ENCODE results near the gene CELF1.
"Not testable (repeated sequence)": the region's sequence is repeated elsewhere in the genome, so short reads cannot be mapped to it uniquely, and the experiment has no call there.

The CELF1 gene

DNA sequence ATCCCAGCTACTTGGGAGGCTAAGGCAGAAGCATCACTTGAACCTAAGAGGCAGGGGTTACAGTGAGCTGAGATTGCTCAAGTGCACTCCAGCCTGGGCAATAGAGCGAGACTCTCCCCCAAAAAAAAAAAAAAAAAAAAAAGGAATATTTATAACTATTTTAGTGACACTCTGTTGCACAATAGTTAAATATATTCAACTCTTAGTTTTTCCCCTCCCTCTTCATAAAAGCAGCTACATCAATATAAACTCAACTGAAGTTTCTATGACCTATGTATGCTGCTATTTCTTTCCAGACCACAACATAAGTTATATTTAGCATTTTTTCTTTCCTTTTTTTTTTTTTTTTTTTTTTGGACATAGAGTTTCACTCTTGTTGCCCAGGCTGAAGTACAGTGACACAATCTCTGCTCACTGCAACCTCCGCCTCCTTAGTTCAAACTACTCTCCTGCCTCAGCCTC, 19.2 kb downstream of the CELF1 start:
- ChIA-PET CTCF (interaction anchor here (0.6 to 15.9 kb wide), 9 partner anchors 9 to 503 kb away, joined by 3 to 125 read pairs (median 4); partner anchors contain the start of gene CELF1), POLR2A (interaction anchor here (0.6 kb wide), 1 partner anchor 79 kb away, joined by 8 read pairs; no protein-coding TSS in a partner anchor)
- TF ChIP-seq CTCF (IDR thresholded peaks at IDR 0.05; ENCODE audit: control extremely low read depth, extremely low read depth, low read depth, missing control alignments) = no peak
- no peak for DNase-seq (ENCODE audit: extremely low spot score)

- no peak for TF ChIP-seq CTCF (IDR thresholded peaks at IDR 0.05; ENCODE audit: control extremely low read depth, extremely low read depth, low read depth, missing control alignments)
- no peak for DNase-seq (ENCODE audit: extremely low spot score)
- ChIA-PET POLR2A (interaction anchor here (0.6 kb wide), 2 partner anchors 10 to 80 kb away, joined by 5 to 8 read pairs; no protein-coding TSS in a partner anchor), CTCF (interaction anchor here (0.5 to 15.9 kb wide), 8 partner anchors 8 to 891 kb away, joined by 3 to 125 read pairs (median 4); partner anchors contain the start of gene CELF1)
Measured at GRCh38 chr11:47532597-47533213, 20.2 kb downstream of the CELF1 start.

DNA sequence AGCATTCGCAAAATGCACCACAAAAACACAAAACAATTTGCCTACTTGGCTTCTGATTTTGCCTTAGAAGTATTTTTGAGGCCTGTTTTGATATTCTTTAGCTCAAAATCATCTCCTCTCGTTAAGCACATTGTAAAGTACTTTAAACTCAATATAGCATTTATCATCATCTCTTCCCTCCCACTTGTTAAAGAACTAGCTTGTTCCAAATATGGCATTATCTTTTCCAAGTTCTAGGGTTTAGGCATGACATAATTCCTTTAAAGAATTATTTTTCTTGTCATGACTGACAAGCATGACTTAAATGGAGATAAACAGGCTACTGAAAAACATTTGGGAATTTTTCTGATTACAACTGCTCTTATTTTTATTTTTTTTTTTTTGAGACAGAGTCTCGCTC, 21.3 kb downstream of the CELF1 start:
- TF ChIP-seq CTCF (IDR thresholded peaks at IDR 0.05; ENCODE audit: control extremely low read depth, extremely low read depth, low read depth, missing control alignments) = no peak
- DNase-seq (ENCODE audit: extremely low spot score) = no peak
- ChIA-PET CTCF (interaction anchor here (1.0 to 15.9 kb wide), 6 partner anchors 9 to 60 kb away, joined by 3 to 125 read pairs (median 5); partner anchors contain the start of gene CELF1), POLR2A (no interaction called here)

- CTCF ChIA-PET = interaction anchor here (1.5 to 15.9 kb wide), 2 partner anchors 13 to 22 kb away, joined by 5 to 125 read pairs; partner anchors contain the start of gene CELF1
- DNase-seq (ENCODE audit: extremely low spot score); POLR2A ChIA-PET: not testable (repeated sequence)
Measured at GRCh38 chr11:47530721-47531120, 22.2 kb downstream of the CELF1 start.

DNA sequence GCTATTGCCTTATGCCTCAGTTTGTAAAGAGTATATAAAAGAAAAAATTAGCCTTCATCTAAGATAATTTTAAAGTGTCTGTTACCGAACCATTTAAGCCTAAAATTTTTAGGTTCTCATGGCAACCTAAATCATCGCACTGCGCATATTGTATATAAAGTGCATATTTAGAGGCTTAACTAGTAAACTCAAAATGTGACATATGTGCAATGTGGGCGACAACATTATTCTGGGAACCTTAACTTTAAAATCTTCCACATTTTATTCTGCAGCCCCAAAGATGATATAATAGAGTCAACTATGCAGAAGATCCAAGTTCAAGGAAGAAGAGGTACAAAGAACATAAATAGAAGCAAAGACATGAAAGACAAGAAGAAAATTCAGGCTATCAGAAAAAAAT, 23.0 kb downstream of the CELF1 start:
- DNase-seq (ENCODE audit: extremely low spot score) = no peak
- CTCF ChIA-PET = interaction anchor here (1.4 to 15.9 kb wide), 2 partner anchors 15 to 22 kb away, joined by 3 to 125 read pairs; partner anchors contain the start of gene CELF1
- TF ChIP-seq CTCF (IDR thresholded peaks at IDR 0.05; ENCODE audit: control extremely low read depth, extremely low read depth, low read depth, missing control alignments) = no peak
- POLR2A ChIA-PET = no interaction called here

DNA sequence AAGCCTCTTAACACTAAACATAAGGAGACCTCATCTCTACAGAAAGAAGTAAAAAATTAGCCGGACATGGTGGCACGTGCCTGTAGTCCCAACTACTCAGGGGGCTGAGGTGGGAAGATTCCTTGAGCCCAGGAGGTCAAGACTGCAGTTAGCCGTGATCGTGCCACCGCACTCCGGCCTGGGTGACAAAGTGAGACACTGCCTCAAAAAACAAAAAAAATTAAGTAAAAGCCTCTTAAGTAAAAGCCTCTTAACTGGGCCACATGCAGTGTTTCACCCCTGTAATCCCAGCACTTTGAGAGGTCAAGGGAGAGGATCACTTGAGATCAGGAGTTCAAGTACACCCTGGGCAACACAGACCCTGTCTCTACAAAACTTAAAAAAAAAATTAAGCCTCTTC, 25.7 kb downstream of the CELF1 start:
- DNase-seq (ENCODE audit: extremely low spot score) = no peak
- no peak for TF ChIP-seq CTCF (IDR thresholded peaks at IDR 0.05; ENCODE audit: control extremely low read depth, extremely low read depth, low read depth, missing control alignments)
- CTCF ChIA-PET = no interaction called here
- POLR2A ChIA-PET = no interaction called here

- POLR2A ChIA-PET = interaction anchor here (0.7 kb wide), 1 partner anchor 17 kb away, joined by 3 read pairs; no protein-coding TSS in a partner anchor
- CTCF ChIA-PET = interaction anchor here (1.3 to 2.1 kb wide), 5 partner anchors 10 to 113 kb away, joined by 3 to 5 read pairs (median 5); no protein-coding TSS in a partner anchor
- DNase-seq (ENCODE audit: extremely low spot score) = not testable (repeated sequence)
Measured at GRCh38 chr11:47526032-47526431, 26.9 kb downstream of the CELF1 start.

Data from GM10248 (cell line).